AG10803 (cell line): ENCODE measurements around the gene ORMDL2.

Source experiments
- DNase-seq: peaks from one replicate; pipeline ENCODE4 v3.0.0; 2010; ENCODE audit warnings: low read depth
- H3K4me3 ChIP-seq: 2 replicates; pipeline ENCODE4 v1.5.1; 2011; ENCODE audit warnings: mild to moderate bottlenecking, low read length, control low read depth
- CTCF ChIP-seq: conservative IDR thresholded peaks from 2 replicates; pipeline ENCODE4 v1.5.1; 2011; ENCODE audit warnings: mild to moderate bottlenecking, low read length, control low read depth, inconsistent platforms

The ORMDL2 gene

GRCh38 chr12:55838361-55838760 is 20.5 kb downstream of the ORMDL2 start:
- no peak overlapping the region for H3K4me3 ChIP-seq
- no peak for TF ChIP-seq CTCF
- DNase-seq: no peak

GRCh38 chr12:55839345-55840140 is 21.7 kb downstream of the ORMDL2 start:
- H3K4me3 ChIP-seq: no peak overlapping the region
- no peak for TF ChIP-seq CTCF
- DNase-seq: no peak

- no peak for DNase-seq
- H3K4me3 ChIP-seq: no peak overlapping the region
- no peak for TF ChIP-seq CTCF
Observed at GRCh38 chr12:55840581-55841351, 22.9 kb downstream of the ORMDL2 start.

GRCh38 chr12:55842681-55843429 is 25.0 kb downstream of the ORMDL2 start, which contains the start of gene MMP19:
TSS of gene MMP19 (minus strand) at chr12:55842936. CDS start at chr12:55842830, 106 bp downstream.
- DNase-seq: peak; percentile 79
- TF ChIP-seq CTCF: peak; percentile 7; the same call in 1 of the 2 replicates
- H3K4me3 ChIP-seq: peak within 1 kb of the TSS; percentile 88

- DNase-seq: no peak
- no peak for TF ChIP-seq CTCF
- no peak overlapping the region for H3K4me3 ChIP-seq
Observed at GRCh38 chr12:55843431-55843830, 25.6 kb downstream of the ORMDL2 start.

- no peak for TF ChIP-seq CTCF
- no peak overlapping the region for H3K4me3 ChIP-seq
- DNase-seq: no peak
Observed at GRCh38 chr12:55844961-55845360, 27.1 kb downstream of the ORMDL2 start.
